Measurements from ENCODE around the gene ACTR1A.

Gene ACTR1A

GRCh38 chr10:102452672-102453340, 49.7 kb downstream of the ACTR1A start:
- no peak for DNase-seq

- no peak for DNase-seq
Measured at GRCh38 chr10:102451105-102451969, 51.2 kb downstream of the ACTR1A start, which contains the start of gene C10orf95. C10orf95 (minus strand) TSS chr10:102451543; CDS start chr10:102451093, 450 bp downstream.

GRCh38 chr10:102450374-102451104, 52.0 kb downstream of the ACTR1A start:
- peak; percentile 73 for DNase-seq

- DNase-seq, result no peak
Measured at GRCh38 chr10:102450124-102450373, 52.5 kb downstream of the ACTR1A start.

GRCh38 chr10:102449321-102450123, 53.0 kb downstream of the ACTR1A start:
- peak; percentile 76 for DNase-seq

GRCh38 chr10:102444851-102445250, 57.7 kb downstream of the ACTR1A start:
- no peak for DNase-seq

GRCh38 chr10:102438374-102438773, 64.1 kb downstream of the ACTR1A start:
- DNase-seq, result no peak

- DNase-seq, result no peak
Measured at GRCh38 chr10:102437515-102437914, 65.0 kb downstream of the ACTR1A start.

- DNase-seq, result no peak
Measured at GRCh38 chr10:102436312-102436711, 66.2 kb downstream of the ACTR1A start.

GRCh38 chr10:102435529-102436233, 66.8 kb downstream of the ACTR1A start:
- no peak for DNase-seq

GRCh38 chr10:102435133-102435497, 67.4 kb downstream of the ACTR1A start:
- no peak for DNase-seq

- DNase-seq, result no peak
Measured at GRCh38 chr10:102434394-102435132, 67.9 kb downstream of the ACTR1A start.

GRCh38 chr10:102433619-102434046, 68.9 kb downstream of the ACTR1A start:
- DNase-seq, result no peak

- peak; percentile 97 for DNase-seq
Measured at GRCh38 chr10:102432162-102432950, 70.2 kb downstream of the ACTR1A start, which contains the start of gene CUEDC2. CUEDC2 (minus strand) TSS chr10:102432574; CDS start chr10:102425188, 7,386 bp downstream.

- DNase-seq, result no peak
Measured at GRCh38 chr10:102431452-102432124, 70.9 kb downstream of the ACTR1A start.

- DNase-seq, result no peak
Measured at GRCh38 chr10:102429468-102429867, 73.0 kb downstream of the ACTR1A start.

Measured in NCI-H1436 (cell line).